HepG2 (cell line): ENCODE data around the gene LITAFD. TPM values are rescaled to one million over a fixed set of nuclear protein-coding genes. Genes with fewer than 3 reads are reported as not detected.
A peak's percentile ranks its signal among the peaks of the same experiment; 100 is the strongest.

Source experiments
- GLI4 ChIP-seq: sonication (generic); formaldehyde crosslinking; IDR thresholded peaks from 2 replicates; pipeline ENCODE4 v1.5.1; 2020; ENCODE audit warnings: missing genetic modification reagents, mild to moderate bottlenecking, moderate library complexity, borderline replicate concordance
- HNF4G ChIP-seq, 2 experiments: sonication (generic) in 1 of 2; formaldehyde crosslinking in 1 of 2; IDR thresholded peaks; 2 replicates each; pipeline versions ENCODE4 v1.4.0 to v1.6.1; 2011 to 2020; ENCODE audit warnings: borderline replicate concordance in 2 of 2, low read depth in 2 of 2, mild to moderate bottlenecking in 2 of 2, low read length in 1 of 2, missing genetic modification reagents in 1 of 2, moderate library complexity in 1 of 2
- ZBTB1 ChIP-seq: sonication (generic); formaldehyde crosslinking; IDR thresholded peaks from 2 replicates; pipeline ENCODE4 v1.4.0; 2020; ENCODE audit warnings: missing genetic modification reagents, borderline replicate concordance
- ZBTB8A ChIP-seq: sonication (generic); formaldehyde crosslinking; IDR thresholded peaks from 2 replicates; pipeline ENCODE4 v1.4.0; 2020; ENCODE audit warnings: mild to moderate bottlenecking, low read depth, missing genetic modification reagents, borderline replicate concordance
- ZNF432 ChIP-seq: sonication (generic); formaldehyde crosslinking; IDR thresholded peaks from 2 replicates; pipeline ENCODE4 v1.5.0; 2020; ENCODE audit warnings: missing genetic modification reagents, mild to moderate bottlenecking, borderline replicate concordance
- ZNF563 ChIP-seq: sonication (generic); formaldehyde crosslinking; IDR thresholded peaks from 2 replicates; pipeline ENCODE4 v1.8.0; 2022; ENCODE audit warnings: mild to moderate bottlenecking, moderate library complexity, missing genetic modification reagents
- polyA plus RNA-seq, 8 experiments: library from polyadenylated mRNA; depleted of rRNA in 3 of 8; stranded (reverse) in 7 of 8; unstranded in 1 of 8; fragments of >200 nt; fragmentation: Illumina TruSeq in 4 of 8; extraction: Trizol in 4 of 8; gene quantifications; 2 replicates each; pipeline versions ENCODE4 v1.2.1 to v1.2.3, GENCODE V29; 2011 to 2016; ENCODE audit warnings: low read depth in 4 of 8, missing spikeins in 1 of 8, mixed read lengths in 1 of 8; ENCODE audit not compliant: insufficient read depth in 1 of 8
- total RNA-seq, 5 experiments: library from RNA; depleted of rRNA; stranded (reverse); fragments of >200 nt; fragmentation: Illumina TruSeq; extraction: Trizol; gene quantifications; 2 replicates each; pipeline ENCODE4 v1.2.3, GENCODE V29; 2016; ENCODE audit warnings: low read depth in 1 of 5
- TF ChIP-seq, protein P1 (sequence below): sonication (generic); formaldehyde crosslinking; IDR thresholded peaks from 2 replicates; pipeline ENCODE4 v1.4.0; 2020; ENCODE audit warnings: mild to moderate bottlenecking, missing genetic modification reagents
- TF ChIP-seq, protein P2 (sequence below): sonication (generic); formaldehyde crosslinking; IDR thresholded peaks from 2 replicates; pipeline ENCODE4 v1.8.1; 2023; ENCODE audit warnings: mild to moderate bottlenecking, missing genetic modification reagents
- TF ChIP-seq, protein P3 (sequence below): sonication (generic); formaldehyde crosslinking; IDR thresholded peaks from 2 replicates; pipeline ENCODE4 v1.5.1; 2020; ENCODE audit warnings: missing genetic modification reagents, mild to moderate bottlenecking, borderline replicate concordance

Gene LITAFD
- total and polyA plus RNA-seq, 2 of the 13 experiments (the other 11 are each of a cell fraction or from before 2014, with no cell fraction given), result not detected

DNA sequence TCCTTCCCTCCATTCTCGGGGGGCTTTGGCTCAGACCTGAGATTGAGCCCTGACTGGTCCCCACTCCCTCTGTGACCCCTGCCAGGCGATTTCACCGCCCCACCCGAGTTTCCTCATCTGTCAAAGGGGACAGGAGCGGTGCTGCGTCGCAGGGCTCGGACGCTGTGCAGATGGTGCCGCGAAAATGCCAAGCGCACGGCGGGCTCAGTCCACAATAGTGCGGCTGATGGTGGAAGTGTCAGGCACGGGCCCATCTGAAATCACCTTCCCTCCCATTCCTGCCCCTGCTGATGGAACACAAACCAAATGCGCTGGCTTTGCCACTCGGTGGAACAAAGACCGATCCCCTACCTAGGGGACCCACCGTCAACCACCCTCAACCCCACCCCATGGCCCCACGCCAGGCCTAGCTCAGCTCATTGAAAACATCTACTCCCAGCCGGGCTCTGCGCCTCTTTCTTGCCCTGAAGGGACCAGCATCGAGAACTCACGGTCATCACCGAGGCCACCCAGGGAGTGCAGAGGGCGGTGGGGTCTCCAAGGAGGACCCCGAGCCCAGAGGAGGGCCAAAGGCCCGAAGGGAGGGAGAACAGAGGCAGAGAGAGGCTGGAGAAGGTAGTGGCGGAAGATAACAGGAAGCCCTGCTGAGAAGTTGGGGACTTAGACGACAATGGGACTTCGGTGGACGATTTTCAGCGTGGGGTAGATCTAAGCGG lies 14.8 kb upstream of the LITAFD start (continued):
- TF ChIP-seq, protein P1, sequence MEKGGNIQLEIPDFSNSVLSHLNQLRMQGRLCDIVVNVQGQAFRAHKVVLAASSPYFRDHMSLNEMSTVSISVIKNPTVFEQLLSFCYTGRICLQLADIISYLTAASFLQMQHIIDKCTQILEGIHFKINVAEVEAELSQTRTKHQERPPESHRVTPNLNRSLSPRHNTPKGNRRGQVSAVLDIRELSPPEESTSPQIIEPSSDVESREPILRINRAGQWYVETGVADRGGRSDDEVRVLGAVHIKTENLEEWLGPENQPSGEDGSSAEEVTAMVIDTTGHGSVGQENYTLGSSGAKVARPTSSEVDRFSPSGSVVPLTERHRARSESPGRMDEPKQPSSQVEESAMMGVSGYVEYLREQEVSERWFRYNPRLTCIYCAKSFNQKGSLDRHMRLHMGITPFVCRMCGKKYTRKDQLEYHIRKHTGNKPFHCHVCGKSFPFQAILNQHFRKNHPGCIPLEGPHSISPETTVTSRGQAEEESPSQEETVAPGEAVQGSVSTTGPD, result no peak
- peak; percentile 24; the same call in 1 of the 2 replicates for TF ChIP-seq ZBTB8A (CRISPR knock-in tag)
- TF ChIP-seq, protein P2, sequence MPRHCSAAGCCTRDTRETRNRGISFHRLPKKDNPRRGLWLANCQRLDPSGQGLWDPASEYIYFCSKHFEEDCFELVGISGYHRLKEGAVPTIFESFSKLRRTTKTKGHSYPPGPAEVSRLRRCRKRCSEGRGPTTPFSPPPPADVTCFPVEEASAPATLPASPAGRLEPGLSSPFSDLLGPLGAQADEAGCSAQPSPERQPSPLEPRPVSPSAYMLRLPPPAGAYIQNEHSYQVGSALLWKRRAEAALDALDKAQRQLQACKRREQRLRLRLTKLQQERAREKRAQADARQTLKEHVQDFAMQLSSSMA (CRISPR knock-in tag), result 0 out of 2 replicates have a peak, but pooled peaks have one; percentile 36
- TF ChIP-seq, protein P3, sequence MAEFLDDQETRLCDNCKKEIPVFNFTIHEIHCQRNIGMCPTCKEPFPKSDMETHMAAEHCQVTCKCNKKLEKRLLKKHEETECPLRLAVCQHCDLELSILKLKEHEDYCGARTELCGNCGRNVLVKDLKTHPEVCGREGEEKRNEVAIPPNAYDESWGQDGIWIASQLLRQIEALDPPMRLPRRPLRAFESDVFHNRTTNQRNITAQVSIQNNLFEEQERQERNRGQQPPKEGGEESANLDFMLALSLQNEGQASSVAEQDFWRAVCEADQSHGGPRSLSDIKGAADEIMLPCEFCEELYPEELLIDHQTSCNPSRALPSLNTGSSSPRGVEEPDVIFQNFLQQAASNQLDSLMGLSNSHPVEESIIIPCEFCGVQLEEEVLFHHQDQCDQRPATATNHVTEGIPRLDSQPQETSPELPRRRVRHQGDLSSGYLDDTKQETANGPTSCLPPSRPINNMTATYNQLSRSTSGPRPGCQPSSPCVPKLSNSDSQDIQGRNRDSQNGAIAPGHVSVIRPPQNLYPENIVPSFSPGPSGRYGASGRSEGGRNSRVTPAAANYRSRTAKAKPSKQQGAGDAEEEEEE, result no peak
- TF ChIP-seq ZNF563 (CRISPR knock-in tag), result no peak
- no peak for TF ChIP-seq ZBTB1 (CRISPR knock-in tag)
- TF ChIP-seq ZNF432, result no peak
- TF ChIP-seq HNF4G (IDR thresholded peaks at IDR 0.05; ENCODE audit: borderline replicate concordance, low read depth, low read length), result no peak
- peak; percentile 39; the same call in 1 of the 2 replicates for TF ChIP-seq HNF4G (CRISPR knock-in tag; IDR thresholded peaks at IDR 0.05; ENCODE audit: borderline replicate concordance, low read depth)
- 0 out of 2 replicates have a peak, but pooled peaks have one; percentile 19 for TF ChIP-seq GLI4 (CRISPR knock-in tag)
- TF ChIP-seq, all 625 proteins: peak for 121
